Esophagus muscularis mucosa (tissue), 4 donors: ENCODE measurements around the gene SCO1.

Experiments
- CTCF ChIP-seq, 3 experiments: fragments of 200-600 bp in 2 of 3; fragments of 450-650 bp in 1 of 3; sonication (generic) in 2 of 3; IDR thresholded peaks; one replicate each; pipeline ENCODE4 v1.5.1; 2017 to 2019; ENCODE audit warnings: antibody characterized with exemption in 3 of 3, mild to moderate bottlenecking in 2 of 3, moderate library complexity in 1 of 3
- EP300 ChIP-seq: sonication (generic); formaldehyde crosslinking; IDR thresholded peaks from one replicate; pipeline ENCODE4 v1.6.1; 2017; ENCODE audit warnings: antibody characterized with exemption
- POLR2A ChIP-seq: fragments of 450-650 bp; IDR thresholded peaks from one replicate; pipeline ENCODE4 v1.6.1; 2017; ENCODE audit warnings: antibody characterized with exemption, moderate library complexity, mild to moderate bottlenecking, low read depth
- POLR2AphosphoS5 ChIP-seq, 2 donors: sonication (generic); formaldehyde crosslinking; IDR thresholded peaks; one replicate each; pipeline ENCODE4 v1.6.1; 2017; ENCODE audit warnings: antibody characterized with exemption in 2 of 2

- no peak for TF ChIP-seq CTCF (IDR thresholded peaks at IDR 0.05)
- no peak for TF ChIP-seq POLR2AphosphoS5 (IDR thresholded peaks at IDR 0.05)
- no peak for TF ChIP-seq POLR2A
- no peak for TF ChIP-seq EP300
These were observed 72.4 kb downstream of the SCO1 start for GRCh38 chr17:10624969-10625368.
